ENCODE measurements around the gene MAGI2. TPM values are rescaled to one million over a fixed set of nuclear protein-coding genes. Genes with fewer than 3 reads are reported as not detected.

MAGI2 gene
- total RNA-seq, 2 donors from 2014 or later, result 18.3 to 31.8 TPM

GRCh38 chr7:78127009-78127408 lies 1326.5 kb downstream of the MAGI2 start:
- Histone ChIP-seq H3K4me1 (ENCODE audit: control insufficient read depth in 1 of 2, low read depth in 2 of 2) (no peaks in the 10 kb centered on the region), H3K9me3 (no peaks in the 10 kb centered on the region), H3K36me3 (no peaks in the 10 kb centered on the region), H3K4me3 (no peak overlapping the region), H3K27ac (no peak overlapping the region), H3K27me3 (replicated peaks; ENCODE audit: insufficient read depth) (no peaks in the 10 kb centered on the region)
- ATAC-seq (ENCODE audit: insufficient number of reproducible peaks, low FRiP score, low read depth), result no peak
- TF ChIP-seq CTCF (IDR thresholded peaks at IDR 0.05), result no peak
- no peak for DNase-seq (ENCODE audit: low spot score)

- H3K9me3 ChIP-seq, result no peaks in the 10 kb centered on the region
- H3K27me3 ChIP-seq (replicated peaks; ENCODE audit: insufficient read depth), result no peaks in the 10 kb centered on the region
- ATAC-seq (ENCODE audit: insufficient number of reproducible peaks, low FRiP score, low read depth) (no peak), DNase-seq (ENCODE audit: low spot score) (no peak)
- TF ChIP-seq CTCF (IDR thresholded peaks at IDR 0.05), result no peak
- H3K4me1 ChIP-seq (ENCODE audit: control insufficient read depth in 1 of 2, low read depth in 2 of 2), result no peaks in the 10 kb centered on the region
- H3K4me3 ChIP-seq, result no peak overlapping the region
- no peak overlapping the region for H3K27ac ChIP-seq
- H3K36me3 ChIP-seq, result no peaks in the 10 kb centered on the region
These were observed 1327.6 kb downstream of the MAGI2 start for GRCh38 chr7:78125884-78126283.

GRCh38 chr7:78124216-78124615 lies 1329.3 kb downstream of the MAGI2 start:
- no peak for ATAC-seq (ENCODE audit: insufficient number of reproducible peaks, low FRiP score, low read depth)
- TF ChIP-seq CTCF (IDR thresholded peaks at IDR 0.05), result no peak
- Histone ChIP-seq H3K27me3 (replicated peaks; ENCODE audit: insufficient read depth) (no peaks in the 10 kb centered on the region), H3K36me3 (no peaks in the 10 kb centered on the region), H3K9me3 (no peaks in the 10 kb centered on the region), H3K4me3 (no peak overlapping the region), H3K4me1 (ENCODE audit: control insufficient read depth in 1 of 2, low read depth in 2 of 2) (no peaks in the 10 kb centered on the region), H3K27ac (no peak overlapping the region)
- no peak for DNase-seq (ENCODE audit: low spot score)

GRCh38 chr7:78121888-78122287 lies 1331.6 kb downstream of the MAGI2 start:
- H3K4me1 ChIP-seq (ENCODE audit: control insufficient read depth in 1 of 2, low read depth in 2 of 2), result no peaks in the 10 kb centered on the region
- no peaks in the 10 kb centered on the region for H3K27me3 ChIP-seq (replicated peaks; ENCODE audit: insufficient read depth)
- TF ChIP-seq CTCF (IDR thresholded peaks at IDR 0.05), result no peak
- H3K36me3 ChIP-seq, result no peaks in the 10 kb centered on the region
- DNase-seq (ENCODE audit: low spot score) (no peak), ATAC-seq (ENCODE audit: insufficient number of reproducible peaks, low FRiP score, low read depth) (no peak)
- H3K9me3 ChIP-seq, result no peaks in the 10 kb centered on the region
- no peak overlapping the region for H3K27ac ChIP-seq
- H3K4me3 ChIP-seq, result no peak overlapping the region

GRCh38 chr7:78118470-78118869 lies 1335.0 kb downstream of the MAGI2 start:
- no peaks in the 10 kb centered on the region for H3K36me3 ChIP-seq
- no peak for TF ChIP-seq CTCF (IDR thresholded peaks at IDR 0.05)
- H3K4me1 ChIP-seq (ENCODE audit: control insufficient read depth in 1 of 2, low read depth in 2 of 2), result no peaks in the 10 kb centered on the region
- ATAC-seq (ENCODE audit: insufficient number of reproducible peaks, low FRiP score, low read depth) (no peak), DNase-seq (ENCODE audit: low spot score) (no peak)
- no peak overlapping the region for H3K4me3 ChIP-seq
- no peaks in the 10 kb centered on the region for H3K9me3 ChIP-seq
- no peak overlapping the region for H3K27ac ChIP-seq
- no peaks in the 10 kb centered on the region for H3K27me3 ChIP-seq (replicated peaks; ENCODE audit: insufficient read depth)
